HL-60 (cell line): Measurements from ENCODE around the gene FHAD1.

ENCODE experiments used
- DNase-seq, 2 experiments: peaks; one replicate each; pipeline ENCODE4 v3.0.0-alpha.2; 2010 to 2020; ENCODE audit warnings: low read depth in 1 of 2, low spot score in 1 of 2
- H3K27ac ChIP-seq: fragments of 250-450 bp; sonication (Bioruptor Pico); replicated peaks from 2 replicates; pipeline ENCODE4 v1.5.1; 2020; ENCODE audit warnings: mild to moderate bottlenecking, moderate library complexity
- H3K27me3 ChIP-seq: fragments of 250-450 bp; sonication (Bioruptor Pico); 2 replicates; pipeline ENCODE4 v1.5.1; 2021; ENCODE audit warnings: mild to moderate bottlenecking, moderate library complexity; ENCODE audit not compliant: insufficient read depth, poor library complexity, severe bottlenecking
- H3K4me3 ChIP-seq: replicated peaks from 2 replicates; pipeline ENCODE4 v1.5.1; 2011; ENCODE audit warnings: mild to moderate bottlenecking, control low read depth, low read length; ENCODE audit not compliant: insufficient read depth
- GABPA ChIP-seq: IDR thresholded peaks from 2 replicates; pipeline ENCODE4 v1.6.1; 2012; ENCODE audit warnings: low read depth
- POLR2AphosphoS5 ChIP-seq: IDR thresholded peaks from 2 replicates; pipeline ENCODE4 v1.6.1; 2012; ENCODE audit warnings: low read depth
- SPI1 ChIP-seq: IDR thresholded peaks from 2 replicates; pipeline ENCODE4 v1.6.1; 2012; ENCODE audit warnings: low read depth, mild to moderate bottlenecking, borderline replicate concordance
- TF ChIP-seq, protein P1 (sequence below): IDR thresholded peaks from one replicate; pipeline ENCODE4 v1.5.1; 2011; ENCODE audit warnings: low read length, control low read depth, inconsistent platforms; ENCODE audit not compliant: insufficient read depth
- TF ChIP-seq, protein P2 (sequence below): IDR thresholded peaks from 2 replicates; pipeline ENCODE4 v1.6.1; 2012; ENCODE audit warnings: low read depth; ENCODE audit not compliant: insufficient replicate concordance

The FHAD1 gene

DNA sequence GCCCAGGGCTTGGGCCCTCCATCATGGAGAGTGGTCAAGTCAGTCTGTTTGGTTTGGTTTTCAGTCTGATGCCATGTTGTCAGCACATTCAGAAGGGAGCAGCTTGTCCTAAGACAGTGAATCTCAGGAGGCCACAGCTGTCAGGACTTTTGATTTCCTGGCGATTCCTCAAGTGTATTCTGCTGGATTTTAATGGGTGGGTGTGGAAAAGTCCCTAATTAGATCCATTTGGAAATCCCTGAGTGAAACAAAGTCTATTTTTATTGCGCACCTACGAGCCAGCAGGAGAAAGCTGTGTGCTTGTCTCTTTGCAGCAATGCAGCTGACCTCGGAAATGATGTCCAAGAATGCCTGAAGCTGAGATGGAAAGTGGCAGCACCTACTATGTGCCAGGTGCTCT is 21.6 kb upstream of the FHAD1 start:
- TF ChIP-seq, protein P1, sequence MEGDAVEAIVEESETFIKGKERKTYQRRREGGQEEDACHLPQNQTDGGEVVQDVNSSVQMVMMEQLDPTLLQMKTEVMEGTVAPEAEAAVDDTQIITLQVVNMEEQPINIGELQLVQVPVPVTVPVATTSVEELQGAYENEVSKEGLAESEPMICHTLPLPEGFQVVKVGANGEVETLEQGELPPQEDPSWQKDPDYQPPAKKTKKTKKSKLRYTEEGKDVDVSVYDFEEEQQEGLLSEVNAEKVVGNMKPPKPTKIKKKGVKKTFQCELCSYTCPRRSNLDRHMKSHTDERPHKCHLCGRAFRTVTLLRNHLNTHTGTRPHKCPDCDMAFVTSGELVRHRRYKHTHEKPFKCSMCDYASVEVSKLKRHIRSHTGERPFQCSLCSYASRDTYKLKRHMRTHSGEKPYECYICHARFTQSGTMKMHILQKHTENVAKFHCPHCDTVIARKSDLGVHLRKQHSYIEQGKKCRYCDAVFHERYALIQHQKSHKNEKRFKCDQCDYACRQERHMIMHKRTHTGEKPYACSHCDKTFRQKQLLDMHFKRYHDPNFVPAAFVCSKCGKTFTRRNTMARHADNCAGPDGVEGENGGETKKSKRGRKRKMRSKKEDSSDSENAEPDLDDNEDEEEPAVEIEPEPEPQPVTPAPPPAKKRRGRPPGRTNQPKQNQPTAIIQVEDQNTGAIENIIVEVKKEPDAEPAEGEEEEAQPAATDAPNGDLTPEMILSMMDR: no peak
- no peak for TF ChIP-seq POLR2AphosphoS5
- TF ChIP-seq, protein P2, sequence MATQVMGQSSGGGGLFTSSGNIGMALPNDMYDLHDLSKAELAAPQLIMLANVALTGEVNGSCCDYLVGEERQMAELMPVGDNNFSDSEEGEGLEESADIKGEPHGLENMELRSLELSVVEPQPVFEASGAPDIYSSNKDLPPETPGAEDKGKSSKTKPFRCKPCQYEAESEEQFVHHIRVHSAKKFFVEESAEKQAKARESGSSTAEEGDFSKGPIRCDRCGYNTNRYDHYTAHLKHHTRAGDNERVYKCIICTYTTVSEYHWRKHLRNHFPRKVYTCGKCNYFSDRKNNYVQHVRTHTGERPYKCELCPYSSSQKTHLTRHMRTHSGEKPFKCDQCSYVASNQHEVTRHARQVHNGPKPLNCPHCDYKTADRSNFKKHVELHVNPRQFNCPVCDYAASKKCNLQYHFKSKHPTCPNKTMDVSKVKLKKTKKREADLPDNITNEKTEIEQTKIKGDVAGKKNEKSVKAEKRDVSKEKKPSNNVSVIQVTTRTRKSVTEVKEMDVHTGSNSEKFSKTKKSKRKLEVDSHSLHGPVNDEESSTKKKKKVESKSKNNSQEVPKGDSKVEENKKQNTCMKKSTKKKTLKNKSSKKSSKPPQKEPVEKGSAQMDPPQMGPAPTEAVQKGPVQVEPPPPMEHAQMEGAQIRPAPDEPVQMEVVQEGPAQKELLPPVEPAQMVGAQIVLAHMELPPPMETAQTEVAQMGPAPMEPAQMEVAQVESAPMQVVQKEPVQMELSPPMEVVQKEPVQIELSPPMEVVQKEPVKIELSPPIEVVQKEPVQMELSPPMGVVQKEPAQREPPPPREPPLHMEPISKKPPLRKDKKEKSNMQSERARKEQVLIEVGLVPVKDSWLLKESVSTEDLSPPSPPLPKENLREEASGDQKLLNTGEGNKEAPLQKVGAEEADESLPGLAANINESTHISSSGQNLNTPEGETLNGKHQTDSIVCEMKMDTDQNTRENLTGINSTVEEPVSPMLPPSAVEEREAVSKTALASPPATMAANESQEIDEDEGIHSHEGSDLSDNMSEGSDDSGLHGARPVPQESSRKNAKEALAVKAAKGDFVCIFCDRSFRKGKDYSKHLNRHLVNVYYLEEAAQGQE: no peak
- TF ChIP-seq SPI1: no peak
- TF ChIP-seq GABPA: no peak
- DNase-seq: no peak
- H3K4me3 ChIP-seq: no peak overlapping the region
- H3K27ac ChIP-seq: no peak overlapping the region
- no peaks in the 10 kb centered on the region for H3K27me3 ChIP-seq

DNA sequence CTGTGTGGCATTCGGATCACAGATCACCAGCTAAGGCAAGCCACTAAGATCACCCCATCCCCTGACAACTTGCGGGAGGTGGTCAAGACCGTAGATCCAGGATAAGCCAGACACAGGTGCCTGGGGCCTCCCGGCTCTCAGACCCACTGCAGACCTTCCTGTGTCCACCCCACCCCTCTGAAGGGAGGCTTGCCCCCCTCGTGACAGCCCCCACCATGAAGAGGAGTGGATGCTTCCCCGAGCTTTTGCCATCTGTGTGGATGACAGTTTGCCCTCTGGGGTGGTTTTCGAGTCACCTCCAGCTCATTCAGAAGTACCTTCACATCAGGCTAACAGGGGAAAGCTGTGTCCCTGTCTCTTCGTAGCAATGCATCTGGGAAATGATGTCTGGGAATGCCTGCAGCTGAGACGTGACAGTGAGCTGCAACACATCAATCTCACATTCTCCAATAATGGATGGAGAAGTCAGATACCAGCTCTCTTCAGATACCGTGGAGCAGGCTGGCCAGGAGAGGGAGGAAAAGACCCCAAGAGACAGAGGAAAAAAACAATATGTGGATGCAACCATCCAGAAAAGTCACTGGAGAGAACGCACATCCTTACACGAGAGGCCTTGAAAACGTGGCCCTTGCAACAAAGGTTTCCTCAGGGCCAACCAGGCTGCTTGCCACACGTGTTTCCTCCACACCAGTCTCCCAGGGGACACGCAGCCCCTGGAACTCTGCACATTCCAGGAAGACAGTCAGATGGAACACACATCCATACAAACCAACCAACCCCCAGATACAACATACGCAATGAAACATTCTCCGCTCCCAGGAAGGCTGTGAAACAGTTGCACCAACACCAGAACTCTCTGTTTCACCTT is 20.4 kb upstream of the FHAD1 start:
- TF ChIP-seq POLR2AphosphoS5: no peak
- TF ChIP-seq, protein P1: no peak
- TF ChIP-seq GABPA: no peak
- TF ChIP-seq, protein P2: no peak
- TF ChIP-seq SPI1: no peak
- H3K27me3 ChIP-seq: no peaks in the 10 kb centered on the region
- DNase-seq: no peak
- no peak overlapping the region for H3K27ac ChIP-seq
- no peak overlapping the region for H3K4me3 ChIP-seq

DNA sequence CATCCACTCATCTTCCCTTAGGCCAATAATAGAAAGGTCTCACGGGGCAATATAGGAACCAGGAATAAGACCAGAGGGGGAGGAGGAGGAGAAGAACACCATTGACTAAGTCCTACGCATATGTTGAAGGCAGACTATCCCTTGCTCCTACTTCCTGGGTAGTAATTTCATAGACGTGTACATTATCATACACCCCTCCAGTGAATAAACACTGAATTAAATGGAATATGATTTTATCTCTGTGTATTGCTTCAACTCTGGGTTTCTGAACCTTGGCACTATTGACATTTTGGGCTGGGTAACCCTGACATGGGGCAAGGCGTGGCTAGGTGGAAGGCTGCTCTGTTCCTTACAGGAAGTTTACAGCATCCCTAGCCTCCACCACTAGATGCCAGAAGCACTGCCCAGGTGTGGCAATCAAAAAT is 17.3 kb upstream of the FHAD1 start:
- DNase-seq: no peak
- no peaks in the 10 kb centered on the region for H3K27me3 ChIP-seq
- TF ChIP-seq POLR2AphosphoS5 (no peak), SPI1 (no peak), GABPA (no peak)
- TF ChIP-seq, protein P1: no peak
- TF ChIP-seq, protein P2: no peak
- H3K4me3 ChIP-seq: no peak overlapping the region
- no peak overlapping the region for H3K27ac ChIP-seq
